GM12878 (cell line): Measurements from ENCODE around the gene TBCK. TPM values are rescaled to one million over a fixed set of nuclear protein-coding genes. Genes with fewer than 3 reads are reported as not detected.

Experiments used
- ATAC-seq: fragments of 200-7000 bp; cut with Tn5 transposase; 3 replicates; pipeline ENCODE4 v1.9.1; 2020; ENCODE audit warnings: mild to moderate bottlenecking, moderate library complexity
- BruUV-seq: library from RNA; stranded (reverse); fragments of 400-500 nt; replicated peaks from 2 replicates; lab custom pipeline; 2021; lab: Mats Ljungman, UMichigan
- CTCF ChIA-PET: fragments of 300-600 bp; sonication (Branson Sonifier 250); formaldehyde crosslinking; extraction: SDS; loops from one replicate; lab custom pipeline; 2021; ENCODE audit warnings: inconsistent platforms; lab: Yijun Ruan, JAX
- POLR2A ChIA-PET: fragments of 350-600 bp; formaldehyde crosslinking; extraction: SDS; loops from one replicate; lab custom pipeline; 2021; ENCODE audit warnings: inconsistent platforms; lab: Charles Lee
- RAD21 ChIA-PET: fragments of 300-600 bp; sonication (Branson Sonifier 250); formaldehyde crosslinking; loops from one replicate; lab custom pipeline; 2023; ENCODE audit warnings: antibody characterized with exemption; ENCODE audit not compliant: unreplicated experiment; lab: Charles Lee
- SMC1A ChIA-PET: fragments of 300-600 bp; sonication (Branson Sonifier 250); formaldehyde crosslinking; loops from one replicate; lab custom pipeline; 2023; ENCODE audit not compliant: unreplicated experiment, uncharacterized antibody; lab: Charles Lee
- DNase-seq: peaks from one replicate; pipeline ENCODE4 v3.0.0-alpha.2; 2011; ENCODE audit warnings: low read depth, low spot score
- FAIRE-seq: peaks from 3 replicates; lab custom pipeline; 2011; peaks lifted over from hg19 to GRCh38; lab: Jason Lieb, UNC
- H2AFZ ChIP-seq: 2 replicates; pipeline ENCODE4 v1.6.0; 2011; ENCODE audit warnings: low read depth, low read length, control low read depth; ENCODE audit not compliant: control insufficient read depth
- H3K27ac ChIP-seq: 2 replicates; pipeline ENCODE4 v1.5.1; 2011; ENCODE audit warnings: control low read depth; ENCODE audit not compliant: control insufficient read depth, insufficient read depth
- H3K27me3 ChIP-seq, 2 experiments: replicated peaks in 1 of 2; 2 replicates each; pipeline versions ENCODE4 v1.6.0 to v1.6.1; 2011; ENCODE audit warnings: low read length in 1 of 2; ENCODE audit not compliant: control insufficient read depth in 2 of 2, insufficient read depth in 2 of 2
- H3K36me3 ChIP-seq, 2 experiments: 2 replicates each; pipeline ENCODE4 v1.5.1; 2011; ENCODE audit warnings: low read length in 1 of 2; ENCODE audit not compliant: control insufficient read depth in 2 of 2, insufficient read depth in 2 of 2
- H3K4me1 ChIP-seq: 2 replicates; pipeline ENCODE4 v1.6.1; 2011; ENCODE audit warnings: mild to moderate bottlenecking, low read length, moderate library complexity, mixed read lengths; ENCODE audit not compliant: control insufficient read depth, insufficient read depth
- H3K4me2 ChIP-seq: 2 replicates; pipeline ENCODE4 v1.6.0; 2011; ENCODE audit warnings: control low read depth; ENCODE audit not compliant: control insufficient read depth, insufficient read depth
- H3K4me3 ChIP-seq: fragments of 200-600 bp; sonication (generic); 2 replicates; pipeline ENCODE4 v1.5.1; 2016
- H3K79me2 ChIP-seq: 2 replicates; pipeline ENCODE4 v1.6.0; 2011; ENCODE audit warnings: low read length; ENCODE audit not compliant: control insufficient read depth, insufficient read depth
- H3K9ac ChIP-seq: 2 replicates; pipeline ENCODE4 v1.8.0; 2011; ENCODE audit warnings: low read length, control low read depth, mixed read lengths; ENCODE audit not compliant: control insufficient read depth, insufficient read depth
- H3K9me3 ChIP-seq: replicated peaks from 3 replicates; pipeline ENCODE4 v1.5.1; 2011; ENCODE audit warnings: mild to moderate bottlenecking, low read length; ENCODE audit not compliant: control insufficient read depth, insufficient read depth
- H4K20me1 ChIP-seq: 2 replicates; pipeline ENCODE4 v1.6.0; 2011; ENCODE audit not compliant: control insufficient read depth, insufficient read depth
- ASH2L ChIP-seq: fragments of 300-600, 200-600 bp; sonication (generic); IDR thresholded peaks from 2 replicates; pipeline ENCODE4 v1.6.1; 2017; ENCODE audit warnings: low read depth, mild to moderate bottlenecking, borderline replicate concordance
- BCL11A ChIP-seq: IDR thresholded peaks from 2 replicates; pipeline ENCODE4 v1.6.1; 2011; ENCODE audit warnings: low read depth, low read length
- BHLHE40 ChIP-seq, 2 experiments: fragments of 450-650 bp in 1 of 2; IDR thresholded peaks; 2 replicates each; pipeline ENCODE4 v1.6.1; 2011 to 2017; ENCODE audit warnings: low read depth in 2 of 2, borderline replicate concordance in 1 of 2, improper control_type of control experiment in 1 of 2, low read length in 1 of 2, mild to moderate bottlenecking in 1 of 2
- BRCA1 ChIP-seq: IDR thresholded peaks from 2 replicates; pipeline ENCODE4 v1.6.1; 2011; ENCODE audit warnings: low read depth, low read length, improper control_type of control experiment
- CBX3 ChIP-seq: fragments of 200-600 bp; sonication (generic); IDR thresholded peaks from 2 replicates; pipeline ENCODE4 v1.6.1; 2016; ENCODE audit warnings: low read depth, borderline replicate concordance
- CEBPZ ChIP-seq: fragments of 150-350 bp; IDR thresholded peaks from 2 replicates; pipeline ENCODE4 v1.6.1; 2016; ENCODE audit warnings: low read depth, low read length
- CREM ChIP-seq: IDR thresholded peaks from 2 replicates; pipeline ENCODE4 v1.6.1; 2014; ENCODE audit warnings: antibody characterized with exemption, low read depth
- EED ChIP-seq: sonication (generic); IDR thresholded peaks from 2 replicates; pipeline ENCODE4 v1.6.1; 2016; ENCODE audit warnings: antibody characterized with exemption, low read depth
- ESRRA ChIP-seq: IDR thresholded peaks from 2 replicates; pipeline ENCODE4 v1.6.1; 2012; ENCODE audit warnings: mild to moderate bottlenecking, low read length, improper control_type of control experiment
- HDAC2 ChIP-seq: fragments of 200-600 bp; sonication (generic); IDR thresholded peaks from 2 replicates; pipeline ENCODE4 v1.6.1; 2017
- NFYA ChIP-seq: IDR thresholded peaks from 2 replicates; pipeline ENCODE4 v1.6.1; 2011; ENCODE audit warnings: low read depth, mild to moderate bottlenecking, low read length, improper control_type of control experiment, borderline replicate concordance
- SRF ChIP-seq, 2 experiments: IDR thresholded peaks; 2 replicates each; pipeline ENCODE4 v1.6.1; 2011; ENCODE audit warnings: low read depth in 2 of 2, low read length in 2 of 2, mild to moderate bottlenecking in 1 of 2, moderate library complexity in 1 of 2
- ZBTB11 ChIP-seq: fragments of 450-650 bp; formaldehyde crosslinking; IDR thresholded peaks from 2 replicates; pipeline ENCODE4 v1.5.0; 2022; ENCODE audit warnings: mild to moderate bottlenecking, missing genetic modification characterization
- ZNF274 ChIP-seq: IDR thresholded peaks from one replicate; pipeline ENCODE4 v1.8.0; 2011; ENCODE audit not compliant: insufficient read length, insufficient read depth
- in situ Hi-C: fragments of 300-500 bp; cut with MboI; formaldehyde crosslinking; loops from 9 replicates; pipeline ENCODE4 v1.14.3; 2018; ENCODE audit warnings: mixed read lengths
- intact Hi-C: fragments of 100-400 bp; cut with micrococcal nuclease; formaldehyde crosslinking; loops from one replicate; pipeline ENCODE4 v1.14.2; 2022; ENCODE audit not compliant: unreplicated experiment
- polyA plus RNA-seq, 11 experiments: library from polyadenylated mRNA; depleted of rRNA in 4 of 11; unstranded in 6 of 11; stranded (reverse) in 5 of 11; fragments of >200 nt; fragmentation: Nextera tagmentation in 4 of 11; fragmentation: Illumina TruSeq in 1 of 11; extraction: Ambion mirVana in 4 of 11; extraction: Trizol in 1 of 11; gene quantifications; 1 replicate in 1 of 11; 2 replicates in 10 of 11; pipeline versions ENCODE4 v1.2.1 to v1.2.3, GENCODE V29; 2011 to 2016; ENCODE audit warnings: inconsistent platforms in 2 of 11, missing spikeins in 2 of 11, low read depth in 1 of 11
- total RNA-seq, 4 experiments: library from RNA; depleted of rRNA in 3 of 4; stranded (reverse); fragments of >200 nt in 3 of 4; fragmentation: Illumina TruSeq in 1 of 4; extraction: Trizol in 1 of 4; gene quantifications; 2 replicates each; pipeline versions ENCODE4 v1.2.1 to v1.2.3, GENCODE V29; 2013 to 2021

Gene TBCK
- total and polyA plus RNA-seq, 10 of the 15 experiments (the other 5 are each of a cell fraction or from before 2014, with no cell fraction given), result 4.1 to 30.3 (median 20.2) TPM

GRCh38 chr4:106210021-106210420 lies 106.0 kb downstream of the TBCK start:
- no TSS peak for BruUV-seq
- in situ Hi-C loops, result no loop called here
- TF ChIP-seq ASH2L (no peak), CBX3 (no peak), ESRRA (no peak), CREM (no peak), BHLHE40 (IDR thresholded peaks at IDR 0.05; ENCODE audit: borderline replicate concordance in 1 of 2, low read depth in 2 of 2, low read length in 1 of 2) (no peak), SRF (IDR thresholded peaks at IDR 0.05; ENCODE audit: low read depth in 2 of 2, low read length in 2 of 2) (no peak), BRCA1 (no peak), HDAC2 (no peak), BCL11A (no peak), NFYA (no peak), CEBPZ (no peak), ZNF274 (no peak), ZBTB11 (CRISPR knock-in tag) (no peak), EED (no peak)
- RAD21 ChIA-PET, result no interaction called here
- Histone ChIP-seq H3K4me3 (no peak overlapping the region), H3K79me2 (no peaks in the 10 kb centered on the region), H3K9me3 (no peaks in the 10 kb centered on the region; the same call in 2 of the 3 replicates), H3K9ac (no peak overlapping the region), H3K36me3 (peaks cover 0 to 2% of the 10 kb centered on the region in 2 experiments; a peak in 2 of 4 replicates), H4K20me1 (no peaks in the 10 kb centered on the region), H3K4me1 (no peaks in the 10 kb centered on the region), H2AFZ (no peak overlapping the region), H3K4me2 (no peak overlapping the region), H3K27me3 (no peaks in the 10 kb centered on the region), H3K27ac (no peak overlapping the region)
- CTCF ChIA-PET, result no interaction called here
- intact Hi-C loops, result no loop called here
- POLR2A ChIA-PET, result no interaction called here
- SMC1A ChIA-PET, result no interaction called here
- DNase-seq (no peak), FAIRE-seq (no peak), ATAC-seq (no peak)
